GM21367 (cell line): ENCODE measurements around the gene HOXA6.

ENCODE experiments used
- ATAC-seq: cut with Tn5 transposase; IDR thresholded peaks from one replicate; pipeline ENCODE4 v1.9.1; 2021; ENCODE audit not compliant: unreplicated experiment

The HOXA6 gene

GRCh38 chr7:27163288-27164044 lies 15.9 kb upstream of the HOXA6 start:
- no peak for ATAC-seq

GRCh38 chr7:27162561-27163287 lies 15.2 kb upstream of the HOXA6 start:
- no peak for ATAC-seq

DNA sequence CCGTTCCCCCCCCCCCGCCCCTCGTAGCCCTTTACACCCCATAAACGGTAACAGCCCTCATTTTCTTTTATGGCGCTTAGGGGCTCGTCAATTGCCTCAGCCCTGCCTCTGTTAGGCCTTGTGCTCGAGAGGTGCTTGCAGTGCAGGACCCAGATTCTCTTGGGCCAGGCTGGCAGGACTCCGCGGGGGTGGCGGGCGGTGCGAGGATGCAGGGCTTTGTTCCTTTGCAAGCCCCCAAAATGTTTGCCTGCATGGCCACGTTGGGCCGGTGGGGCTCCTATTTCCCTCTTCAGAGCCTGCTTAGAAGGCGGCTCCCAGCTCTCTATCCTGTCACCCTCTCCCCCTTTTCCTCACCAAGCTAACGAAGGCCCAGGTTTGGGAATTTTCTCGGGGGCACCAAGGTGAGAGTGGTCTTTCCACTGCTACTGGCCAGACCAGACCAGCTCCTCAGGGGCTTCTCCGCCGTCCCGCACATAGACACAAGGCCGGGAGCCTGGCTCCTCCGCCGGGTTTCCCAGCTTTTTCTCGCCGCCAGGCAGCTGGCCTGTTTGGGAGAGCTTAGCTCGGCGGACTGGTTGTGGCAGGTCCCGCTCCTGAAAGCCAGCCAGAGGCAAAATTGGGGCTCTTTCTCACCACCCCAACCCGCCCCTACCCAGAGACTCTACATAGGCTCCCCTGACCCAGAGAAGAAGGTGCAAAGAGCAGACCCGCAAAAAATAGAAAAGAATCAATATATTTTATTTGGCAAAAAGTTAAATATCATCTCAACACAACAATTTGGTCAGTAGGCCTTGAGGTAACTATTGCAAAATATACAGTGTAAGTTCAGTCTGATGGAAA lies 14.4 kb upstream of the HOXA6 start:
- ATAC-seq: no peak

DNA sequence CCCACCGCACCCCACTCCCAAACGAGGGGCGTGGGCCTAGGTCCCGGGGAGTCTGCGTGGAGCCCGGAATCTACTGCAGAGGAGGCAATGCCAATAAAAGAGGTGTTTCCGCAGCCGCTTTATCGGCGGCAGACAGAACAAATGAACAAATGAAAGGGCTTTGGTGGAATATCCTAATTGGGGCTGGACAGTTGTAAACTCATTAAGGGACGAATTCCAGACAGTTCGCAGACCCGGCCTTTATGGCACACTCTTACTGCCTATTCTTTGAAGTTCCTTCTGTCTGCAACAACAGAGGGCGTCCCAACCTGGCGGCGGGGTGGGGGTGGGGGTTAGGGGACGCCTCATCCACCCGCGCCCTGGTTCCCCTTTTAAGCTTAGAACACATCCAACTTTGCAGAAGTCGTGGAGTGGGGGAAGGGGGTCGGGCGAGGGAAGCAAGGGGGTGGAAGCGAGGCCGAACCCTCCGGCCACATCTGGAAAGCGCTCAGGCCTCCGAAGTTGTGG lies 13.7 kb upstream of the HOXA6 start:
- ATAC-seq: no peak

GRCh38 chr7:27160546-27161213 lies 13.1 kb upstream of the HOXA6 start:
- no peak for ATAC-seq

GRCh38 chr7:27160145-27160545 lies 12.6 kb upstream of the HOXA6 start:
- ATAC-seq: no peak

GRCh38 chr7:27159266-27160144 lies 11.9 kb upstream of the HOXA6 start:
- no peak for ATAC-seq

GRCh38 chr7:27158436-27159265 lies 11.1 kb upstream of the HOXA6 start:
- no peak for ATAC-seq

- ATAC-seq: no peak
Measured at GRCh38 chr7:27157702-27158431, 10.3 kb upstream of the HOXA6 start.

DNA sequence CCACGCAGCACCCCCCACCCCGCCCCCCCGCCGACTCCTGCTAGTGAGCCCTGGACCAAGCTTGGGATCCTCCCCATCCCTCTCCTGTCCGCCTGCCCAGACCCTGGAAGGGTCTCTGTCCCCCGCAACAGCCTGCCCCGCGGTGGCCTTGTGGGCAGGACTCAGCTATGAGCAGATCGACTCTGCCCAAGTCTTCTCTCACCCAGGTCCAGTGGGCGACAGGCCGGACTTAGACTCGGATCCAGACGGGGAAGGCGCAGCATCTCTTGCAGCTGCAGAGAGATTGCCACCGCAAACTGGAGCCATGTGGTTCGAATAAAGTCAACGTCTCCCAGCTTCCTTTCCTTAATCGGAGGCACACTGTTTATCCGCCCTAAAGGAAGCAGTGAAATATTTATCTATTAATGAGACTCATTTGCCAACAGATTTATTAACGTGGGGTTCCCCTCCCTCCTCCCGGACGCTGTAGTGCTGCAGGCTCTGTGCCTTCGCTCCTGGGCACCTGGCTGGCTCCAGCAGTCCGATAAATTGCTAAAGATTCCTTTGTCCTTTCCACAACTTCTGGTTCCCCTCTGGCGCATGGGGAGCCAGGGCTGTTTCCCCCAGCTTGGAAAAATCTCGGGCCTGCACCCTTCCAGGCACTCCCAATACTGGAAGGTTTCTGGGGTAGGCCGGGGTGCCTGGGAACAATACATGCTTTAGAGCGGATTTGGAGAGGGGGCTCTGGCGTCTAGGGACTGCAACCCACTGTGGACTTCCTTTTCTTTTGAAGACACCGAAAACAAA lies 9.5 kb upstream of the HOXA6 start:
- ATAC-seq: no peak

DNA sequence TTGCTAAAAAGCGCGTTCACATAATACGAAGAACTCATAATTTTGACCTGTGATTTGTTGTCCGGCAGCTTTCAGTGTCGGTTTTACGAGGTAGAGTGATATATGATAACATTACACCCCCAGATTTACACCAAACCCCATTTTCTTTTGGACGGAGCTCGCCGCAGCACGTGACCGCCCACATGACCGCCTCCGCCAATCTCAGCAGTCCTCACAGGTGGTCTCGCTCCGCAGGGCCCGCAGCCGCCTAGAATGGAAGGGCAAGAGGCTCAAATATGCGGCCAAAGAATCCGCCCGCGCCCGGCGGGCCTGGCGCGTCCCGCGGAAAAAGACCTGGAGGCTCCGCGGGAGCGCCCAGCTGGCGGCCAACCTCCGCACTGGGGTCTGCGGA lies 8.9 kb upstream of the HOXA6 start, which contains the start of gene HOXA7:
Gene HOXA7 (minus strand): TSS at position 168 of the 391 bp plus-strand sequence. CDS start 130 bp downstream, at position 38.
- ATAC-seq: no peak

- no peak for ATAC-seq
Measured at GRCh38 chr7:27155816-27156507, 8.4 kb upstream of the HOXA6 start.

- ATAC-seq: no peak
Measured at GRCh38 chr7:27154901-27155815, 7.6 kb upstream of the HOXA6 start.

DNA sequence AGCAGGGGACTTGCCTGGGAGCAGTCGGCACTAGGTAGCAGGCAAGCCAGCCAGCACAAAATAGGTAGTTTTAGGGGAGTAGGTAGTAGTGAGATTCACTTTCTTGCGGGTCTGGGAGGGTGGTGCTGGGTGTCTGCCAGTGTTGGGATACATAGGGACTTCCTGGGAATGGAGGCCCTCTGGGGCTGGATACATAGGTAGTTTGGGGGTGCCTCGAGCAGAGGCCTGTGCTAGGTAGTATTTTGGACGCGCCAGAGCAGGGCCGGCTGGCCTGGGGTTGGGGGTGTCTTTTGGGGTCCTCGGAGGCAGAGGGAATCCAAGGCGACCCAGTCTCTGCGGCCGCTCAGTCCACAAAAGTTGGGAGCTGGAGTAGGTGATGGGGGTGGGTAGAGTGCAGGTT lies 6.8 kb upstream of the HOXA6 start:
- ATAC-seq: no peak

DNA sequence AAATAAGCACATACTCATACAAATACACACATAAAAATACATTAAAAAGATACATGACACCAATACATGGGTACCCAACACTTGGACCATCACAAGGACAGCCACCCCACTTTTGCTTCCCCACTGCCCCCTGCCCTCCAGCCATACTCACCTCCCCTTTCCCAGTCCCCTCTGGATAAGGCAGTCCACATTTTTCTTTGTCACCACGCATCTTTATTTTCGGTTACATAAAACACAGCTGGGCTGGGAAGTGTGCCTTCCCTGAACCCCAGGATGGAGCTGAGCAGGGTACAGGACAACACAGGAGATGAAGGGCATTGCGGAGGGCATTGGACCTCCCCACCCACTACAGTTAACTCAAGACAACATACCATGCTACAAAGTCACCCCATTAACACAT lies 6.0 kb upstream of the HOXA6 start:
- no peak for ATAC-seq
